Measurements from ENCODE around the gene ANKRD63. TPM values are rescaled to one million over a fixed set of nuclear protein-coding genes. Genes with fewer than 3 reads are reported as not detected.

Gene ANKRD63
- polyA plus RNA-seq, 1 donor (not counting 4 experiments of a cell fraction or from before 2014, with no cell fraction given): not detected

- H3K4me1 ChIP-seq (ENCODE audit: control insufficient read depth, extremely low read depth, insufficient read depth, low read length): peaks cover 70% of the 10 kb centered on the region
- no peaks in the 10 kb centered on the region for H3K36me3 ChIP-seq (ENCODE audit: control insufficient read depth in 2 of 2, extremely low read depth in 1 of 2, insufficient read depth in 2 of 2, low read length in 2 of 2)
- H3K27me3 ChIP-seq (ENCODE audit: control insufficient read depth, extremely low read depth, insufficient read depth, low read length): no peaks in the 10 kb centered on the region
- no peaks in the 10 kb centered on the region for H3K79me2 ChIP-seq (ENCODE audit: control insufficient read depth, insufficient read depth, low read length)
- dilution Hi-C loops (cut with MboI; ENCODE audit: extremely low pct_ligation_motif_present, low sequenced_read_pairs): no loop called here
- no peaks in the 10 kb centered on the region for H3K9me1 ChIP-seq (ENCODE audit: control insufficient read depth, extremely low read depth, insufficient read depth, low read length)
- H3K9ac ChIP-seq (ENCODE audit: control insufficient read depth, extremely low read depth, insufficient read depth, low read length): peak overlapping the region; percentile 39
- no peak overlapping the region for H2AFZ ChIP-seq (ENCODE audit: control insufficient read depth, low read length)
- H3K4me3 ChIP-seq (ENCODE audit: control insufficient read depth in 2 of 3, extremely low read depth in 1 of 3, insufficient read depth in 2 of 3, low read depth in 1 of 3, low read length in 3 of 3): peak overlapping the region in 1 of 3 experiments; percentile 31
- H3K27ac ChIP-seq (ENCODE audit: control insufficient read depth, insufficient read depth, low read length): peak overlapping the region; percentile 60
- peak overlapping the region; percentile 72 for H3K4me2 ChIP-seq (ENCODE audit: control insufficient read depth, extremely low read depth, insufficient read depth, low read depth, low read length)
- DNase-seq (ENCODE audit: low read depth, low spot score): no peak
- peak; percentile 97 for FAIRE-seq
- H4K20me1 ChIP-seq (ENCODE audit: control insufficient read depth, extremely low read depth, insufficient read depth, low read length): no peaks in the 10 kb centered on the region
- no peaks in the 10 kb centered on the region for H3K9me3 ChIP-seq (ENCODE audit: control insufficient read depth, low read depth, low read length)
- TF ChIP-seq EZH2 (IDR thresholded peaks at IDR 0.05; ENCODE audit: low read length) (no peak), CTCF (optimal IDR thresholded peaks at IDR 0.05 in 1 of 3, IDR thresholded peaks at IDR 0.05 in 1 of 3, conservative IDR thresholded peaks at IDR 0.05 in 1 of 3; ENCODE audit: extremely low read depth in 1 of 3, insufficient read depth in 2 of 3, low read length in 3 of 3) (no peak)
These were observed 48.1 kb downstream of the ANKRD63 start for GRCh38 chr15:40234783-40235182.

GRCh38 chr15:40233727-40234577, 48.9 kb downstream of the ANKRD63 start:
- H3K9ac ChIP-seq (ENCODE audit: control insufficient read depth, extremely low read depth, insufficient read depth, low read length): peak overlapping the region; percentile 39

More at GRCh38 chr15:40233727-40234577, 48.9 kb downstream of the ANKRD63 start:
- Histone ChIP-seq H3K27ac (ENCODE audit: control insufficient read depth, insufficient read depth, low read length) (peak overlapping the region; percentile 60), H3K9me1 (ENCODE audit: control insufficient read depth, extremely low read depth, insufficient read depth, low read length) (no peaks in the 10 kb centered on the region), H3K4me3 (ENCODE audit: control insufficient read depth in 2 of 3, extremely low read depth in 1 of 3, insufficient read depth in 2 of 3, low read depth in 1 of 3, low read length in 3 of 3) (peak overlapping the region in 1 of 3 experiments; percentile 31), H3K4me1 (ENCODE audit: control insufficient read depth, extremely low read depth, insufficient read depth, low read length) (peaks cover 71% of the 10 kb centered on the region), H3K36me3 (ENCODE audit: control insufficient read depth in 2 of 2, extremely low read depth in 1 of 2, insufficient read depth in 2 of 2, low read length in 2 of 2) (no peaks in the 10 kb centered on the region), H3K9me3 (ENCODE audit: control insufficient read depth, low read depth, low read length) (no peaks in the 10 kb centered on the region), H4K20me1 (ENCODE audit: control insufficient read depth, extremely low read depth, insufficient read depth, low read length) (no peaks in the 10 kb centered on the region), H2AFZ (ENCODE audit: control insufficient read depth, low read length) (no peak overlapping the region), H3K79me2 (ENCODE audit: control insufficient read depth, insufficient read depth, low read length) (no peaks in the 10 kb centered on the region), H3K27me3 (ENCODE audit: control insufficient read depth, extremely low read depth, insufficient read depth, low read length) (no peaks in the 10 kb centered on the region), H3K4me2 (ENCODE audit: control insufficient read depth, extremely low read depth, insufficient read depth, low read depth, low read length) (peak overlapping the region; percentile 72)
- no peak for TF ChIP-seq CTCF (optimal IDR thresholded peaks at IDR 0.05 in 1 of 3, IDR thresholded peaks at IDR 0.05 in 1 of 3, conservative IDR thresholded peaks at IDR 0.05 in 1 of 3; ENCODE audit: extremely low read depth in 1 of 3, insufficient read depth in 2 of 3, low read length in 3 of 3)
- no peak for TF ChIP-seq EZH2 (IDR thresholded peaks at IDR 0.05; ENCODE audit: low read length)
- FAIRE-seq (peak; percentile 97), DNase-seq (ENCODE audit: low read depth, low spot score) (no peak)
- dilution Hi-C loops (cut with MboI; ENCODE audit: extremely low pct_ligation_motif_present, low sequenced_read_pairs): no loop called here

Data from keratinocyte (primary cell).